ENCODE results near the gene VMP1. TPM values are rescaled to one million over a fixed set of nuclear protein-coding genes. Genes with fewer than 3 reads are reported as not detected.

Gene VMP1
- total RNA-seq, 2 experiments from 2014 or later, result 29.2 to 38.0 TPM

DNA sequence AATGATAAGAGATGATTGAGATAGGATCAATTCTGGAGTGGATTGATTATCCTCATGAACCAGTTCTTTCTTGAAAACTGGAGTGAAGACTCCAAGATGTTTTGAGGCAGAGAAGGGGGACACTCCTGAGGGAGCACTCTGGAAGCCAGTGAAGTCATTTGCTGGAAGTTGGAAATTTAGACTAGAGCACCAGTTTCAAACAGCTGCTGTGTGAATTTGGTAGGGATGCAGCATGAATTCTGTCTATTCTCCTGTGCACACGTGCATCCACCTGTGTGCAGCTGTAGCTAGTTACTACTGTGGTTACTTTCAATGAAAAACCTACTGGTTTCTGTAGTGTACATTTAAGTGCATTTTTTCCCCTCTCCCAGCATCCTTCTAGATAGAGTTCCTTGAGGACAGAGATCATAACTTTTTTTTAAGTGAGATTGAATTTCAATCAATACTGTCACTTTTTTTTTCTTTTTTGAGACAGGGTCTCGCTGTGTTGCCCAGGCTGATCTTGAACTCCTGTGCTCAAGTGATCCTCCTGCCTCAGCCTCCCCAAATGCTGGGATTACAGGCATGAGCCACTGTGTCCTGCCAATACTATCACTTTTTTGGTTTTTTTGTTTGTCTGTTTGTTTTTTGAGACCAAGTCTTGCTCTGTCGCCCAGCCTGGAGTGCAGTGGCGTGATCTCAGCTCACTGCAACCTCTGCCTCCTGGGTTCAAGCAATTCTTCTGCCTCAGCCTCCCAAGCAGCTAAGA, 119.4 kb downstream of the VMP1 start:
- POLR2A ChIA-PET, result interaction anchor here (0.7 to 1.5 kb wide), 2 partner anchors 10 to 65 kb away, joined by 3 to 4 read pairs; no protein-coding TSS in a partner anchor
- DNase-seq (ENCODE audit: low spot score), result no peak
- Histone ChIP-seq H4K20me1 (ENCODE audit: insufficient read depth, low read length) (no peaks in the 10 kb centered on the region), H3K4me3 (ENCODE audit: low read depth, low read length, poor library complexity, severe bottlenecking) (no peak overlapping the region), H3K36me3 (ENCODE audit: insufficient read depth, low read length) (no peaks in the 10 kb centered on the region), H3K9me2 (ENCODE audit: insufficient read depth, low read length) (no peaks in the 10 kb centered on the region), H2AFZ (ENCODE audit: low read length) (no peak overlapping the region), H3K9me3 (ENCODE audit: low read length) (no peaks in the 10 kb centered on the region), H3K4me1 (ENCODE audit: insufficient read depth, low read length, poor library complexity, severe bottlenecking) (peaks cover 65% of the 10 kb centered on the region), H3K27ac (ENCODE audit: low read depth, low read length, poor library complexity, severe bottlenecking) (no peak overlapping the region), H3K4me2 (ENCODE audit: low read length) (peak overlapping the region; percentile 91), H3K79me2 (ENCODE audit: insufficient read depth, low read depth, low read length) (peaks cover 13% of the 10 kb centered on the region; the same call in 1 of the 2 replicates)
- intact Hi-C loops (cut with micrococcal nuclease; ENCODE audit: unreplicated experiment), result no loop called here
- CTCF ChIA-PET (ENCODE audit: unreplicated experiment), result no interaction called here
- TF ChIP-seq, protein P1, sequence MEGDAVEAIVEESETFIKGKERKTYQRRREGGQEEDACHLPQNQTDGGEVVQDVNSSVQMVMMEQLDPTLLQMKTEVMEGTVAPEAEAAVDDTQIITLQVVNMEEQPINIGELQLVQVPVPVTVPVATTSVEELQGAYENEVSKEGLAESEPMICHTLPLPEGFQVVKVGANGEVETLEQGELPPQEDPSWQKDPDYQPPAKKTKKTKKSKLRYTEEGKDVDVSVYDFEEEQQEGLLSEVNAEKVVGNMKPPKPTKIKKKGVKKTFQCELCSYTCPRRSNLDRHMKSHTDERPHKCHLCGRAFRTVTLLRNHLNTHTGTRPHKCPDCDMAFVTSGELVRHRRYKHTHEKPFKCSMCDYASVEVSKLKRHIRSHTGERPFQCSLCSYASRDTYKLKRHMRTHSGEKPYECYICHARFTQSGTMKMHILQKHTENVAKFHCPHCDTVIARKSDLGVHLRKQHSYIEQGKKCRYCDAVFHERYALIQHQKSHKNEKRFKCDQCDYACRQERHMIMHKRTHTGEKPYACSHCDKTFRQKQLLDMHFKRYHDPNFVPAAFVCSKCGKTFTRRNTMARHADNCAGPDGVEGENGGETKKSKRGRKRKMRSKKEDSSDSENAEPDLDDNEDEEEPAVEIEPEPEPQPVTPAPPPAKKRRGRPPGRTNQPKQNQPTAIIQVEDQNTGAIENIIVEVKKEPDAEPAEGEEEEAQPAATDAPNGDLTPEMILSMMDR (conservative IDR thresholded peaks at IDR 0.05; ENCODE audit: low read length), result no peak
- no peak for TF ChIP-seq EZH2phosphoT487 (IDR thresholded peaks at IDR 0.05; ENCODE audit: borderline replicate concordance, low read depth, low read length)
- BruUV-seq (replicated peaks), result no TSS peak

DNA sequence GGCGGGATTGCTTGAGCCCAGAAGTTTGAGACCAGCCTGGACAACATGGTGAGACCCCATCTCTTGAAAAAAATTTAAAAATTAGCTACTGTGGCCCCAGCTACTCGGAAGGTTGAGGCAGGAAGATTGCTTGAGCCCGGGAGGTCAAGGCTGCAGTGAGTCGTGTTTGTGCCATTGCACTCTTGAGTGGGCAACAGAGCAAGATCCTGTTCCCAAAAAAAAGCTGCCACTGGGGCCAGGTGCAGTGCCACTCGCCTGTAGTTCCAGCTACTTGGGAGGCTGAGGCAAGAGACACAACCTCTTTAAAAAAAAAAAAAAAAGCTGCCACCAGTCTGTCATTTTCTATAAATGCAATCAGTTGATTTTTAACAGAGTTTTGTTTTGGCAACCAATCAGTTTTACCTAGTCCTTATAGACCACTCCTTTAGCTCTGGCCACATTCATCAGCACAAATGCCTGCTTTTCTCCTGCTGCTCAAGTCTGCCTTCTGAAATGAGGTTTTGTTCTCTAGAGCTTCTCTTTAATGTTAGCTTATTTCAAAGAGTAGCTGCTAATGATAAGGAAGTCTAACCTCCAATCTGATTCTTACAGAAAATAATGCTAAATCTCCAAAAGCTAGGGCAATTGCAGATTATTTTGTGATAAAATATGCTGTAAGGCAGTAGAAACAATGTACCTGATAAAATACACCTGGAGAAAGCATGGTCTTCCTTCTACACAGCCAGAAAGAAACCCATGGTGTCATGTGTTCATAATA, 120.4 kb downstream of the VMP1 start:
- Histone ChIP-seq H3K36me3 (ENCODE audit: insufficient read depth, low read length) (no peaks in the 10 kb centered on the region), H3K4me2 (ENCODE audit: low read length) (peak overlapping the region; percentile 91), H4K20me1 (ENCODE audit: insufficient read depth, low read length) (no peaks in the 10 kb centered on the region), H3K27ac (ENCODE audit: low read depth, low read length, poor library complexity, severe bottlenecking) (peak overlapping the region; percentile 80), H3K4me3 (ENCODE audit: low read depth, low read length, poor library complexity, severe bottlenecking) (peak overlapping the region; percentile 59), H3K79me2 (ENCODE audit: insufficient read depth, low read depth, low read length) (peaks cover 13% of the 10 kb centered on the region; the same call in 1 of the 2 replicates), H2AFZ (ENCODE audit: low read length) (peak overlapping the region; percentile 24; the same call in 1 of the 2 replicates), H3K9me2 (ENCODE audit: insufficient read depth, low read length) (no peaks in the 10 kb centered on the region), H3K4me1 (ENCODE audit: insufficient read depth, low read length, poor library complexity, severe bottlenecking) (peaks cover 75% of the 10 kb centered on the region), H3K9me3 (ENCODE audit: low read length) (no peaks in the 10 kb centered on the region)
- ChIA-PET POLR2A (interaction anchor here (0.6 to 1.5 kb wide), 6 partner anchors 9 to 25 kb away, joined by 3 to 6 read pairs (median 4); no protein-coding TSS in a partner anchor), CTCF (ENCODE audit: unreplicated experiment) (interaction anchor here (0.9 kb wide), 1 partner anchor 10 kb away, joined by 5 read pairs; no protein-coding TSS in a partner anchor)
- TF ChIP-seq, protein P1 (conservative IDR thresholded peaks at IDR 0.05; ENCODE audit: low read length), result no peak
- no peak for TF ChIP-seq EZH2phosphoT487 (IDR thresholded peaks at IDR 0.05; ENCODE audit: borderline replicate concordance, low read depth, low read length)
- intact Hi-C loops (cut with micrococcal nuclease; ENCODE audit: unreplicated experiment), result no loop called here
- DNase-seq (ENCODE audit: low spot score), result no peak
- no TSS peak for BruUV-seq (replicated peaks)

Data from OCI-LY7 (cell line).